Kasumi-1 (cell line): ENCODE results near the gene SLCO1C1.
A peak's percentile ranks its signal among the peaks of the same experiment; 100 is the strongest.
"Not testable (repeated sequence)": the region's sequence is repeated elsewhere in the genome, so short reads cannot be mapped to it uniquely, and the experiment has no call there.

Source experiments
- DNase-seq, 2 experiments: peaks; one replicate each; lab custom pipeline; 2025; lab: John Stamatoyannopoulos, UW

The SLCO1C1 gene, protein sequence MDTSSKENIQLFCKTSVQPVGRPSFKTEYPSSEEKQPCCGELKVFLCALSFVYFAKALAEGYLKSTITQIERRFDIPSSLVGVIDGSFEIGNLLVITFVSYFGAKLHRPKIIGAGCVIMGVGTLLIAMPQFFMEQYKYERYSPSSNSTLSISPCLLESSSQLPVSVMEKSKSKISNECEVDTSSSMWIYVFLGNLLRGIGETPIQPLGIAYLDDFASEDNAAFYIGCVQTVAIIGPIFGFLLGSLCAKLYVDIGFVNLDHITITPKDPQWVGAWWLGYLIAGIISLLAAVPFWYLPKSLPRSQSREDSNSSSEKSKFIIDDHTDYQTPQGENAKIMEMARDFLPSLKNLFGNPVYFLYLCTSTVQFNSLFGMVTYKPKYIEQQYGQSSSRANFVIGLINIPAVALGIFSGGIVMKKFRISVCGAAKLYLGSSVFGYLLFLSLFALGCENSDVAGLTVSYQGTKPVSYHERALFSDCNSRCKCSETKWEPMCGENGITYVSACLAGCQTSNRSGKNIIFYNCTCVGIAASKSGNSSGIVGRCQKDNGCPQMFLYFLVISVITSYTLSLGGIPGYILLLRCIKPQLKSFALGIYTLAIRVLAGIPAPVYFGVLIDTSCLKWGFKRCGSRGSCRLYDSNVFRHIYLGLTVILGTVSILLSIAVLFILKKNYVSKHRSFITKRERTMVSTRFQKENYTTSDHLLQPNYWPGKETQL

DNA sequence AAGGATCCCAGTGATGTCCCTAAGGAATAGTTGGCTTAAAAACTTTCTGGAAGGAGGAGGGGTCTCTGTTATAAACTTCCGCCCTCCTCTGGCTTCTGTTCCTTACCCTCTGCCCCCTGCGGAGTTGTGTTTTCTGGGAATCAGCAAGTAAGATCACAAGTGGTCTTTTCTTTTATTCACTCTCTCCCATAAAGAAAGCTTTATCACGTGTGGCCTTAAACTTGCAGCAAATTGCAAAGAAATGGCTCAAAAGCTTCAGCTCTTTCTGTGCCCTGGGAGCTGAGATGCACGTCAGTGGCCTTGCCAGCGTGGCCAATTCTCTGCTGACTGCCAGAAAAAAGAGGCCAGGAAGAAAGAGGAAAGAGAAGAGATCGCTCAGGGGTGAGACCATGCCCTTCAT is at the start of gene SLCO1C1:
Gene SLCO1C1, plus strand, starts transcription at position 101 of the 400 bp plus-strand sequence. CDS start 4,245 bp downstream, outside the sequence.
- DNase-seq, result no peak

DNA sequence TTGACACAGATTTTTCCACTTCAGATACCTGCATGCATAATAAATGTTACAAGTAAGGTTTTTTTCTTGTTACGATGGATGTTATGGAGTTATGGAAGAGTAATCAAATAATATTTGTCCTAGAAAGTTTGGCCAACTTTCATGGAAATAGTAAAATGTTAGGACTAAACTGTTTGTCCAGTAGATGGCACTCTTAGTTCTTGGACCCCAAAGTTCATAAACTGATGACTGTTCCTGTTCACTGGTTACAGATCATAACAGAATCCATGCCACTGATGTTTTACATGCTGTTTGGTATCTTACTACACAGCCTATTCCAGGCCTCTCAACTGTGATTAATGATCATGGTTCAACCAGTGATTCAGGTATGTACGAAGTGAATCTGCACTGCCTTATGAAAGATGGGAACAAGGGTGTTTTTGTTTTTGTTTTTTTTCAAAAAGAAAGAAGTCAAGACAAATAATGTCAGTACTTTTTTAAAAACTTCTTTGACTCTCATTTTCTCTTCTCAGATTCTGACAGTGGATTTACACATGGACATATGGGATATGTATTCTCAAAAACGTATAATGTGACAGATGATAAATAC is 48.8 kb upstream of the SLCO1C1 start:
- peak; percentile 76 to 82 for DNase-seq

DNA sequence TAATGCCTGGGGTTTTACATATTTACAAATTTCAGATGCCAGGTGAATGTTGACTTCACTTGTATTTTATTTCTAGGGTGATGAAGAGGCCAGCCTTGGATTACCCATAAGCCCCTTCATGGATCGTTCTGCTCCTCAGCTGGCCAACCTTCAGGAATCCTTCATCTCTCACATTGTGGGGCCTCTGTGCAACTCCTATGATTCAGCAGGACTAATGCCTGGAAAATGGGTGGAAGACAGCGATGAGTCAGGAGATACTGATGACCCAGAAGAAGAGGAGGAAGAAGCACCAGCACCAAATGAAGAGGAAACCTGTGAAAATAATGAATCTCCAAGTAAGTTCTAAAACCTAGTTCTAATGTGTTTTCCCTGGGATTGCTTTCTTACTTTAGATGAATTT is 41.3 kb upstream of the SLCO1C1 start:
- DNase-seq, result no peak

DNA sequence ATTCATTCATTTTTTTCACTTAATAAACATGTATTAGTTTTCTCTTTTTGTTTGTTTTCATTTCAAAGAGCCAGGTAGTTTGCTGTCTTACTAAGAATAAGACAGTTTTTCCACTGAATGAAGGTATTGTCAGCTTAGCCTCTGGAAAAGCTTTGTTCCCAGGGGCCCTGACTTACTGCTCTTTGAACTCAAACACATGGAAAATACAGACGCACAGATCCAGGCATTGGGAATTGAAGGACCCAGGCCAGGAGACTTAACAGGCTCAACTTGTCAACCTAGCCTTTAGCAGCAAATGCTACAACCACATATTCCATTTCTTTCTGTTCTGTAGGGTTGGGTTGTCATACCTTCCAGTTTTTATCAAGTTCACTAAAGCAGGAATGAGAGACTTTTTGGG is 38.5 kb upstream of the SLCO1C1 start:
- no peak for DNase-seq

DNA sequence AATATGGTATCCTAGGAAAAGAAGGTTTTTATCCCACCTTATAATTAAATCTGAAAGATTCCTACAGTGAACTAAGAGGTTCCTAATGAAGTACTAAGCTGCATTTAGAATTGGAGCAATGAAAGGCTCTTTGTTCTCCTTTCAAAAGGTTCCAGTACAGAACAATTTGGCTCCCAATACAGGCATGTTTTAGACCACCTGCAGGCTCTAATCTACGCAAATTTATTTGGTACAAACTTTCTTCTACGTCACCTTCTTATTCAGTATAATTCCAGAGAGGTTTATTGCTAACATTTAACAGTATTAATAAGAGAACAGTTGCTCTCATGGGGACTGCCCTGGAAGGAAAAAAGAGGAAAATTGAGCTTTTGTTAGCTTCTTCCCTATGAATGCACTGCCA is 37.6 kb upstream of the SLCO1C1 start:
- no peak for DNase-seq

DNA sequence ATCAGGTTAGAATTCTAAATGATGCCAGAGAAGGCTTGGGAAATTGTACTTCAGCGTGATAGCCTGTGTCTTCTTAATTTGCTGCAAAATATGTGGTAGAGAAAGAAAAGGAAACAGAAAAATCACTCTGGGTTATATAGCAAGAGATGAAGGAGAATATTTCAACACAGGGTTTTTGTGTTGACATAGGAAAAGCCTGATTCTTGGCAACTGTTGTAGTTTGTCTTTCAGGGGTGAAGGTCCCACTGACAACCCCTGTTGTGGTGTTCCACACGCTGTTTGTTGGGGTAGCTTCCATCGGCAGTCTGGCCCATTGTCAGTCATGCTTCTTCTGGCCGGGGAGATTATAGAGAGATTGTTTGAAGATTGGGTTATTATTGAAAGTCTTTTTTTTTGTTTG is 13.8 kb upstream of the SLCO1C1 start:
- no peak for DNase-seq

DNA sequence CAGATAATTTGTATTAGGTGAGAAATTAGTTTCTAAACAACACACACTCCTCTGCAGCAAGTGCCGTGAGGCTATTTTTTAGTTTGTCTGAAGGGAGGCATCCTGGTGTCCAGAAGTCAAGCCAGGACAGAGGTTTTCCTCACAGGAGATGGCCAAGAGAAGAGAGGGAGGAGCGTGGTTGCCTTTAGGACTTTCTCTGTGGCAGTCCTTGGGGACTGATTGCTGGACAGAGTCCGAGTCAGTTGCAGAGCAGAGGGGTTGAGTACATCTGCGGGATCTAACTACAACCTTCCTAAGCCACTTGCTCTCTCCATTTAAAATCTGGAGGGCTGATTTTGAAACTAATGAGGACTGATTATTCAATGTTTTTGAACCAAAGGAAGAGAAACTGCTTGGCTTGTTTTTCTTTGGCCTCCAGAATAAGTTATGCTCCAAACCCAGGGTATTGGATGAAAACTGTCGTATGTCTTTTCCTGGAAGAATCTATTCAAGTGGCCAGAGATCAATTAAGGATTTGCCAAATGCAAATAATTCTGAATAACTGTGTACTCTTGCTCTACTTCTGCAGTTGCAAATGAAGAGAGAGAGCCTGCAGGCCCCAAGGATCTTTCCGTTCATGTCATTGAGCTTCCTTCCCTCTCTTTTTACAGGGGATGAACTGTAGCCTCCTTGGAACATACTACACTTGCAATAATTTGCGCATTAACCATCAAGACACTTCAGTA is 1.2 kb downstream of the SLCO1C1 start:
- no peak for DNase-seq

DNA sequence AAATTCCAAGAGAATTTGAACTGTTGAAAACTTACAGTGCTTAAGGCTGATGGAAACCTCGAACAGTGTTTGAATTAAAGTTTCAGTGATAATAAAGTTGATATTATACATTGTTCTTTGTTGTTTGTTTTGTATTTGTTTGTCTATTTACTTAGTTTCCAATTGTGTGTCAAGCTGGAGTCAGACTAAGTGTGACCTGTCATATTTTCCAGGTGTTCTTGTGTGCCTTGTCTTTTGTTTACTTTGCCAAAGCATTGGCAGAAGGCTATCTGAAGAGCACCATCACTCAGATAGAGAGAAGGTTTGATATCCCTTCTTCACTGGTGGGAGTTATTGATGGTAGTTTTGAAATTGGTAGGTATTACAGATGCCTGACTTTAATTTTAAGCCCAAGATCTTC is 6.0 kb downstream of the SLCO1C1 start:
- no peak for DNase-seq

DNA sequence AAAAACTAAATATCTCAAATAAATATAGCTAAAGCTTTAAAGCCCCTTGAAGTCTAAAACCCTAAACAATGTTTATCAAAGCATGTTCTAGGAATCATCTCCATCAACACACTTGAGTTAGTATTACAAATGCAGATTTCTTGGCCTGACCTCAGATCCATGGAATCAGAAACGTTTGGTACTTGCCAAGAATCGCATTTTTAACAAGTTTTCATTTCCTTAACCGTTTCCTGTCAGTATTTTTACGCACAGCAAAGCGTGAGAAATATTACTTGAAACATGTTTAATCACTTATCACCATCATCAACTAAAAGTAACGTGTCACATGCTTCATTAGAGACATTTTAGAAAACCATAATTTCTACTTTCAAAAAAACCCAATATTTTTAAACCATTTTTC is 9.7 kb downstream of the SLCO1C1 start:
- DNase-seq, result no peak

DNA sequence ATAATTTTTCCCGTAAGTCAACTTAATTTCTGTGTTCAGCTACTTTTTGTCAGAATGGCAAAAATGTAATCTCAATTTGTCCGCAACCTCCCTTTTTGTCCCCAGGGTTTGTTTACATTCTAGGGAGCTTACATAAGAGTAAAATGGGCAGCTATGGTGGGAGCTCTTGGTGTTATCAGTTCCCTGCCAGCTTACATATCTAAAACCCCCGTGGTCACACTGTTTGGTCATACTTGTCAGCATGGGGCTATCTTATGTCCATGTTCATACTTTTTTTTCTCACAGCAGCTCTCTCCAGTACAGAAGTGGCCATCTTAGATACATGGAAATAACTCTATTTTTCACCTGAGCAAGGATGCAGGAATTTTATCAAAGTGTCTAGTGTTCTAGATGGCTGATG is 16.7 kb downstream of the SLCO1C1 start:
- no peak for DNase-seq

DNA sequence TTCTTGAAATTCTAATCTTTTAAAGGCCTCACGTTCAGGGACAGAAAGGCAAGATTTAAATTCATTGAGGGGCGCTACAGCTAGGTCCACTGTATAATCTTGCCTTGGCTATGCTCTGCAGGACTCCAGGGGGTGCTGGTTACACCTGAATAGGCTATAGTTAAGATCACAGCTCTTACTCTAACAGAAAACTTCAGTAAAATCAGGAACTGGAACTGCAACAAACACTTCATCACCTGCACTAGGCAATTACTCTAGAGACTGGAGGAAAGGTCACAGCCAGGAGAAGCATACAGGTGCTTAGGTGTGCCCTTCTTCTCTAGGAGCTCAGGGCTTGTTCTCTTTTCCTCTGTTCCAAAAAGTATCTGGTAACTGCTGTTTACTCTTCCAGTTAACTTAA is 20.9 kb downstream of the SLCO1C1 start:
- no peak for DNase-seq

DNA sequence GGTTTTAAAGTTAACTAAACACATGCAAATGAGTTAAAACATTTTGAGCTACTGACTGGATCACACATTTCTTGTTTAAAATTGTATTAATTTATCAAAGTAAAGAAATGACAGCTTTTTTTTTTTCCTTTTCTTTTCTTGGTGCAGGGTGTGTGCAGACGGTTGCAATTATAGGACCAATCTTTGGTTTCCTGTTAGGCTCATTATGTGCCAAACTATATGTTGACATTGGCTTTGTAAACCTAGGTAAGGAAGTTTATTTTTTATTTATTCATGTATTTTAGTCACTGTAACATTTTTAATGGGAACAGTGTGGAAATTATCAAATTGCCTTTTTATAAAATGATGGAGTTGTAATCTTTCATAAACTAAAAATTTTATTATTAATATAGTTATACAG is 21.9 kb downstream of the SLCO1C1 start:
- no peak for DNase-seq

DNA sequence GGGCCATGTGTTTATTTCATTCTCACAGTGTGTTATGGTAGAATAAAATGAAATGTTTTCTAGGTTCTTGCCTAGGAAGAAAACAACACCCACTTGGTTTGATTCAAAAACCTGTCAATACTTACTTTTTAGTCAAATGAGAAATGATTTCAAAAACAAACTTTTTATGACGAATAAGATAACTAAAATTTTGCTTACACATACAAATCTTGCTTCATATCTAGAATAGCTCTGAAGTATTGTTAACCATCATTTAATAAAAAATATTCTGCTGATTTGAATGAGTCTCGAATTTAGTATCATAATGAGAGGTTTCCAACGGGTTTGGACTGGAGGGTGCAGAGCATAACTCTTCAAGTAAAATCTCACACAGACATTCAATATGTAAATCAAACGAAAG is 23.2 kb downstream of the SLCO1C1 start:
- no peak for DNase-seq

DNA sequence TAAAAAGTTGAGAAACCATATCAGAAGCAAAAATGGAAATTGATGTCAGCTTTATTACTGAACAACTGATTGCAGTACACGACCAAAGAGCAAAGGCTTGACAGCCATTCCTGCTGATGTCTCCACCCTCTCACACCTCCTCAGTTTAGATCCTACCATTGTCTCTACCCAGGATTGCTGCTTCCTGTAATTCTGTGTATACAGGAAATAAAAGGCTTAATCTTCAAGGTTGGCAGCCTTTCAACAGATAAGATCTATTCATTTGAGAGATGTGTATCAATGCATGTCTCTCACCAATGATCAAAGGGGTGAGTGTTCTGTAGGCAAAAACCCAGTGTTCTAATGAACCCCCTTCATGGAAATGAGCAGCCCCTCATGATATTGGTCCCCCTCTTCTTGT is 27.0 kb downstream of the SLCO1C1 start:
- DNase-seq, result no peak

DNA sequence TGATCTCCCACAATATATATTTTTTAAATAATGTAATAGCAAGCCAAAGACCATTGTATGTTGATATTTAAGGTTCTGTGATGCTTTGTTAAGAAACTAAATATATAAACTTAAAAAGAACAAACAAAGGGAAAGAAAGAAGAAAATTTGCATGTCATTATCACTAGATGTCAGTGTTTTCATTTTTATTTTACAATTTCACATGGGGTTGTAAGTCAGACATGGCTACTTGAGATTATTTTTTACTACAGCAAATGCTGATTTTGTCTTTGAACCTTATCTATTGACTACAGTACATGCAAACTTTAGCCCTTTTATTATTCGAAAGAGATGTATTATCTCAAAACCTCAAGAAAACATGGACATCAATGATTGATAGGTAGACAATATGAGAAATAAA is 36.1 kb downstream of the SLCO1C1 start:
- DNase-seq, result no peak

DNA sequence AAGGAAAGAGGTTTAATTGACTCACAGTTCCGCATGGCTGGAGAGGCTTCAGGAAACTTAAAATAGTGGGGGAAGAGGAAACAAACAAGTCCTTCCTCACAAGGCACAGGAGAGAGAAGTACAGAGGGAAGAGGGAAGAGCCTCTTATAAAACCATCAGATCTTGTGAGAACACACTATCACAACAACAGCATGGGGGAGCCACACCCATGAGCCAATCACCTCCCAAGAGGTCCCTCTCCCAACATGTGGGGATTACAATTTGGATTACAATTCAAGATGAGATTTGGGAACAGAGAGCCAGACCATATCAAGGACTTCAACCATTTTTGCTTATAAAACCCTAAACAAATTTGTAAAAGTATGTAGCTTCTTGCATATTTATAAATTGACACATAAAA is 45.8 kb downstream of the SLCO1C1 start:
- DNase-seq, result no peak

DNA sequence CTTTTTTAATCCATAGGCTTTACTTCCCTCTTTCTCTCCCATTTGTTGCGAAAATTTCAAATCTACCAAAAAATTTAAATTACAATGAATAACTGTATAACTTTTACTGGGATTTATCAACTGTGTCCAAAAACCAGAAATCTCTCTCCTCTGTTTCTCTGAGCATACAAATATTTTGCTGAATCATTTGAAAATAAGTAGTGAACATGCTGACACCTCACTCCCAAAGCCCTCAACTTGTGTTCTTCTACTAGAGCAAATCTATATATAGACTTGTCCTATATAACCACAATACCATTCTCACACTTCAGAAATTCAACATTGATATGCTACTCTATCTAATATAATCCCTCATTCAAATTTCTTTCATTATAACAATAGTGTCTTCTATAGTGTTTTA is 53.1 kb downstream of the SLCO1C1 start:
- DNase-seq, result no peak

DNA sequence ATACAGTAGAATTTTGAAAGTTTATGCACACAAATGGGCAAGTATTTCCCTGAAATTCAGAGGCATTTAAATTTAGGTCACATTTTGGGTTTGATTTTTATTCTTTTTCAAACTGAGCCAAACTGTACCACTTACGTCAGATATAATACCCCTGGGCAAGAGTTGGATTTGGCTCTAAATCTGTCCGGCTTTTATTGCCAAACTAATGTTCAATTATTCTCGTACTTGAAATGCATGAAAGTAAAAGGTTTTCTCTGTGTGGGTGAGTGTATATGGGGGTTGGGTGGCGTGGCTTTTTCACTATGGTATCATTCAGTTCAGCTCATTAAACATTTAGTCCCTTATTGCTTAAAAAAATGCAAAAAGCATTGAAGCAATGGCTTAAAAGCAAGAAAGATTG is 55.9 kb downstream of the SLCO1C1 start:
- no peak for DNase-seq

DNA sequence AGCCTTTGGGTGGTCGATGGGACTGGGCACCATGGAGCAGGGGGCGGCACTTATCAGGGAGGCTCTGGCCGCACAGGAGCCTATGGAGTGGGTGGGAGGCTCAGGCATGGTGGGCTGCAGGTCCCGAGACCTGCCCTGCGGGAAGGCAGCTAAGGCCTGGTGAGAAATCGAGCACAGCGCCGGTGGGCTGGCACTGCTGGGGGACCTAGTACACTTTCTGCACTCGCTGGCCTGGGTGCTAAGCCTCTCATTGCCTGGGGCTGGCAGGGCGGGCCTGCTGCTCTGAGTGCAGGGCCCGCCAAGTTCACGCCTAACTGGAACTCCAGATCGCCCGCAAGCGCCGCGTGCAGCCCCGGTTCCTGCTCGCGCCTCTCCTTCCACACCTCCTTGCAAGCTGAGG is 82.3 kb downstream of the SLCO1C1 start:
- DNase-seq, result no peak

DNA sequence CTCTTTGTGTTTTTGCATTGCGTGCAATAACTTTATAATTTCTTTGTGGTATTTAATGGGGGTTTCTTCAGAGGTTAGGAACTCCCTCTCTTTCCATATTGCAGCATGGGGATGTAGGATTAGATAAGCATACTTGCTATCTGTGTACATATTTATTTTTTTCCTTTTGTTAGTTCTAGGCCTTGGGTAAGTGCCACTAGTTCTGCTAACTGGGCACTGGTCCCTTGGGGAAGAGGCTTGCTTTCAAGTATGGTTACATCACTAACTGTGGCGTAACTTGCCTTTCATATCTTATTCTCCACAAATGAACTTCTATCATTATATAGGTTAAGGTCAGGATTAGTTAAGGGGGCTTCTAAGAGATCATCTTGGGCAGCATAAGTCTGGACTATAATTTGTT is 83.8 kb downstream of the SLCO1C1 start:
- no peak for DNase-seq

DNA sequence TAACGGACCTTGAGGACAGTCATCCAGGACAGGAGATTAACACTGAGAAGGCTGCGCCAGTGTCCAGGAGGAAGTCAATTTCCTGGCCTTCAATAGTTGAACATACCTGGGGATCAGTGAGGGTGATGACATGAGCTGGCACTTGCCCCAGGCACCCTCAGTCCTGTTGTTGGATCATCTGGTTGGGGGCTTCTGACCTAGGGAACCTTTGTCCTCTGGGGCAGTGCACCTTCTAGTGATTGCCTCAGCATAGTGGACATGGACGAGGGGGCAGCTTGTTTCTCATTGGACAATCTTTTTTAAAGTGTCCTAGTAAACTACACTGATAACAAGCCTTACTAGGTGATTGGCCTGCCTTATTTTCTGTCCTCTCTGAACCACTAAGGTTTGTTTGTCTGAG is 84.8 kb downstream of the SLCO1C1 start:
- DNase-seq, result not testable (repeated sequence)

DNA sequence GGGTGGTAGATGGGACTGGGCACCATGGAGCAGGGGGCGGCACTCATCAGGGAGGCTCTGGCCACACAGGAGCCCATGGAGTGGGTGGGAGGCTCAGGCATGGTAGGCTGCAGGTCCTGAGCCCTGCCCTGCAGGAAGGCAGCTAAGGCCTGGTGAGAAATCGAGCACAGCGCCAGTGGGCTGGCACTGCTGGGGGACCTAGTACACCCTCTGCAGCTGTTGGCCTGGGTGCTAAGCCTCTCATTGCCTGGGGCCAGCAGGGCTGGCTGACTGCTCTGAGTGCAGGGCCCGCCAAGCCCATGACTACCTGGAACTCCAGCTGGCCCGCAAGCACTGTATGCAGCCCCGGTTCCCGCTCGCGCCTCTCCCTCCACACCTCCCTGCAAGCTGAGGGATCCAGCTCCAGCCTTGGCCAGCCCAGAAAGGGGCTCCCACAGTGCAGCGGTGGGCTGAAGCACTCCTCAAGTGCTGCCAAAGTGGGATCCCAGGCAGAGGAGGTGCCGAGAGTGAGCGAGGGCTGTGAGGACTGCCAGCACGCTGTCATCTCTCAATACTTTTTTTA is 88.7 kb downstream of the SLCO1C1 start:
- DNase-seq, result not testable (repeated sequence)
